ENCODE data around the gene SERPINH1. TPM values are rescaled to one million over a fixed set of nuclear protein-coding genes. Genes with fewer than 3 reads are reported as not detected.

The SERPINH1 gene
- total RNA-seq, 3 donors from 2014 or later = 168 to 264 (median 259) TPM

GRCh38 chr11:75527938-75528735, 33.9 kb upstream of the SERPINH1 start:
- no peak for TF ChIP-seq POLR2A (IDR thresholded peaks at IDR 0.05)
- no peak for TF ChIP-seq CTCF (IDR thresholded peaks at IDR 0.05)
- TF ChIP-seq POLR2AphosphoS5 (IDR thresholded peaks at IDR 0.05) = no peak
- H3K9me3 ChIP-seq = no peaks in the 10 kb centered on the region
- intact Hi-C loops (cut with DNase I; ENCODE audit: low total_unique reads) = loop anchor here (5.0 kb wide), 1 partner anchor 76 kb away; no protein-coding TSS in a partner anchor
- H3K4me3 ChIP-seq = no peak overlapping the region
- no peak overlapping the region for H3K27ac ChIP-seq
- no peaks in the 10 kb centered on the region for H3K27me3 ChIP-seq
- H3K36me3 ChIP-seq = no peaks in the 10 kb centered on the region
- H3K4me1 ChIP-seq = peaks cover 0 to 7% of the 10 kb centered on the region in 2 donors
- no peak for DNase-seq (ENCODE audit: low spot score in 2 of 2)

GRCh38 chr11:75530577-75530976, 31.5 kb upstream of the SERPINH1 start:
- Histone ChIP-seq H3K9me3 (no peaks in the 10 kb centered on the region), H3K36me3 (no peaks in the 10 kb centered on the region), H3K4me3 (no peak overlapping the region), H3K27me3 (no peaks in the 10 kb centered on the region), H3K4me1 (no peaks in the 10 kb centered on the region), H3K27ac (no peak overlapping the region)
- intact Hi-C loops (cut with DNase I; ENCODE audit: low total_unique reads) = loop anchor here (5.0 kb wide), 1 partner anchor 143 kb away; no protein-coding TSS in a partner anchor
- no peak for DNase-seq (ENCODE audit: low spot score in 2 of 2)
- TF ChIP-seq POLR2A (IDR thresholded peaks at IDR 0.05) (no peak), CTCF (IDR thresholded peaks at IDR 0.05) (no peak), POLR2AphosphoS5 (IDR thresholded peaks at IDR 0.05) (no peak)

GRCh38 chr11:75531325-75531724, 30.7 kb upstream of the SERPINH1 start:
- Histone ChIP-seq H3K9me3 (no peaks in the 10 kb centered on the region), H3K4me1 (no peaks in the 10 kb centered on the region), H3K4me3 (no peak overlapping the region), H3K27ac (no peak overlapping the region), H3K36me3 (no peaks in the 10 kb centered on the region), H3K27me3 (no peaks in the 10 kb centered on the region)
- TF ChIP-seq CTCF (IDR thresholded peaks at IDR 0.05) (no peak), POLR2AphosphoS5 (IDR thresholded peaks at IDR 0.05) (no peak), POLR2A (IDR thresholded peaks at IDR 0.05) (no peak)
- intact Hi-C loops (cut with DNase I; ENCODE audit: low total_unique reads) = loop anchor here (5.0 kb wide), 1 partner anchor 144 kb away; no protein-coding TSS in a partner anchor
- DNase-seq (ENCODE audit: low spot score in 2 of 2) = no peak

- Histone ChIP-seq H3K4me1 (no peaks in the 10 kb centered on the region), H3K27ac (no peak overlapping the region), H3K27me3 (no peaks in the 10 kb centered on the region), H3K36me3 (no peaks in the 10 kb centered on the region), H3K4me3 (no peak overlapping the region), H3K9me3 (no peaks in the 10 kb centered on the region)
- peak; percentile 41 to 64 for DNase-seq (ENCODE audit: low spot score in 2 of 2)
- peak; percentile 84 to 96 (median 94) for TF ChIP-seq CTCF (IDR thresholded peaks at IDR 0.05)
- TF ChIP-seq POLR2A (IDR thresholded peaks at IDR 0.05) = no peak
- TF ChIP-seq POLR2AphosphoS5 (IDR thresholded peaks at IDR 0.05) = no peak
- intact Hi-C loops (cut with DNase I; ENCODE audit: low total_unique reads) = loop anchor here (1.0 to 5.0 kb wide), 2 partner anchors 22 to 145 kb away; no protein-coding TSS in a partner anchor
These were observed 29.6 kb upstream of the SERPINH1 start for GRCh38 chr11:75532200-75533048.
